GM11168 (cell line): ENCODE data around the gene GALNS.

Experiments
- in situ Hi-C: fragments of 300-500 bp; cut with MboI; formaldehyde crosslinking; loops from one replicate; pipeline ENCODE4 v1.12.0; 2022; ENCODE audit warnings: low sequenced_read_pairs; ENCODE audit not compliant: unreplicated experiment

GALNS gene

GRCh38 chr16:88861359-88861758 lies 4.6 kb upstream of the GALNS start:
- in situ Hi-C loops = no loop called here

- in situ Hi-C loops = no loop called here
These were observed 2.8 kb upstream of the GALNS start for GRCh38 chr16:88859381-88860091.

- in situ Hi-C loops = no loop called here
These were observed 1.1 kb upstream of the GALNS start for GRCh38 chr16:88857728-88858339.

GRCh38 chr16:88856122-88856827 lies 472 bp downstream of the GALNS start:
- in situ Hi-C loops = no loop called here

GRCh38 chr16:88855736-88856121 lies 1.0 kb downstream of the GALNS start:
- in situ Hi-C loops = no loop called here

- in situ Hi-C loops = no loop called here
These were observed 1.6 kb downstream of the GALNS start for GRCh38 chr16:88855176-88855575.

- in situ Hi-C loops = no loop called here
These were observed 2.2 kb downstream of the GALNS start for GRCh38 chr16:88854306-88855111.

GRCh38 chr16:88853325-88853941 lies 3.3 kb downstream of the GALNS start:
- in situ Hi-C loops = no loop called here

- in situ Hi-C loops = no loop called here
These were observed 5.1 kb downstream of the GALNS start for GRCh38 chr16:88851616-88852015.

- in situ Hi-C loops = no loop called here
These were observed 6.1 kb downstream of the GALNS start for GRCh38 chr16:88850531-88851199.

GRCh38 chr16:88848557-88848956 lies 8.2 kb downstream of the GALNS start:
- in situ Hi-C loops = no loop called here

- in situ Hi-C loops = no loop called here
These were observed 9.1 kb downstream of the GALNS start for GRCh38 chr16:88847654-88848053.

GRCh38 chr16:88846088-88846487 lies 10.7 kb downstream of the GALNS start:
- in situ Hi-C loops = no loop called here

- in situ Hi-C loops = no loop called here
These were observed 12.2 kb downstream of the GALNS start for GRCh38 chr16:88844419-88845036.

GRCh38 chr16:88843256-88843655 lies 13.5 kb downstream of the GALNS start:
- in situ Hi-C loops = no loop called here

- in situ Hi-C loops = no loop called here
These were observed 13.9 kb downstream of the GALNS start for GRCh38 chr16:88842806-88843205.

- in situ Hi-C loops = no loop called here
These were observed 14.4 kb downstream of the GALNS start for GRCh38 chr16:88842308-88842756.

- in situ Hi-C loops = no loop called here
These were observed 15.0 kb downstream of the GALNS start for GRCh38 chr16:88841521-88842307.
